T-cell (primary cell): Measurements from ENCODE around the gene C1orf159. TPM values are rescaled to one million over a fixed set of nuclear protein-coding genes. Genes with fewer than 3 reads are reported as not detected.

Experiments used
- ATAC-seq, 4 experiments: fragments of 200-7000 bp in 3 of 4; fragments of 150-1000 bp in 1 of 4; cut with Tn5 transposase; replicated peaks in 1 of 4; 1 replicate in 3 of 4; 2 replicates in 1 of 4; pipeline ENCODE4 v1.10.0; 2021; ENCODE audit warnings: moderate library complexity in 3 of 4, mild to moderate bottlenecking in 2 of 4, moderate number of reproducible peaks in 1 of 4
- CTCF ChIA-PET, 2 donors: fragments of 300-600 bp; sonication (Branson Sonifier 250); formaldehyde crosslinking; loops; one replicate each; lab custom pipeline; 2022; ENCODE audit warnings: antibody characterized with exemption in 2 of 2; lab: Charles Lee
- POLR2A ChIA-PET, 2 donors: fragments of 300-600 bp; sonication (Branson Sonifier 250); formaldehyde crosslinking; loops; one replicate each; lab custom pipeline; 2022; ENCODE audit warnings: antibody characterized with exemption in 2 of 2; lab: Charles Lee
- DNase-seq, 35 experiments: peaks; one replicate each; pipeline versions ENCODE4 v3.0.0 to v3.0.0-alpha.2; 2013 to 2023
- H3K27ac ChIP-seq: one replicate; pipeline ENCODE4 v1.5.1; 2013; ENCODE audit warnings: low read length
- H3K27me3 ChIP-seq, 2 experiments: replicated peaks in 1 of 2; 1 replicate in 1 of 2; 2 replicates in 1 of 2; pipeline versions ENCODE4 v1.6.1 to v1.7.0; 2013; ENCODE audit warnings: low read length in 1 of 2, mixed read lengths in 1 of 2; ENCODE audit not compliant: control insufficient read depth in 2 of 2, insufficient read depth in 2 of 2; ENCODE audit errors: extremely low read depth in 1 of 2
- H3K36me3 ChIP-seq, 2 donors: 1 replicate in 1 of 2; 2 replicates in 1 of 2; pipeline versions ENCODE4 v1.6.1 to v1.7.0; 2013; ENCODE audit warnings: low read length in 1 of 2; ENCODE audit not compliant: control insufficient read depth in 2 of 2, insufficient read depth in 1 of 2; ENCODE audit errors: extremely low read depth in 1 of 2
- H3K4me1 ChIP-seq, 2 experiments: 1 replicate in 1 of 2; 2 replicates in 1 of 2; pipeline versions ENCODE4 v1.6.1 to v1.7.0; 2013; ENCODE audit warnings: low read length in 2 of 2, mixed read lengths in 1 of 2; ENCODE audit not compliant: insufficient read depth in 2 of 2, control insufficient read depth in 1 of 2; ENCODE audit errors: extremely low read depth in 1 of 2
- H3K4me3 ChIP-seq, 2 donors: 1 replicate in 1 of 2; 2 replicates in 1 of 2; pipeline versions ENCODE4 v1.5.1 to v1.7.0; 2013; ENCODE audit warnings: mild to moderate bottlenecking in 2 of 2, low read length in 1 of 2, moderate library complexity in 1 of 2; ENCODE audit not compliant: control insufficient read depth in 1 of 2; ENCODE audit errors: extremely low read depth in 1 of 2
- H3K9me3 ChIP-seq: 2 replicates; pipeline ENCODE4 v1.7.0; 2013
- H3K27ac Mint-ChIP-seq, 2 donors: one replicate each; pipeline ENCODE4 v1.8.0; 2020 to 2021; ENCODE audit warnings: mild to moderate bottlenecking in 2 of 2, mixed read lengths in 2 of 2
- H3K27me3 Mint-ChIP-seq, 2 donors: one replicate each; pipeline ENCODE4 v1.8.0; 2021 to 2022; ENCODE audit warnings: mixed read lengths in 2 of 2
- H3K36me3 Mint-ChIP-seq: one replicate; pipeline ENCODE4 v1.8.0; 2021; ENCODE audit warnings: mixed read lengths
- H3K4me1 Mint-ChIP-seq, 3 donors: one replicate each; pipeline ENCODE4 v1.8.0; 2020 to 2022; ENCODE audit warnings: mixed read lengths in 3 of 3, mild to moderate bottlenecking in 1 of 3
- H3K4me3 Mint-ChIP-seq, 3 donors: one replicate each; pipeline ENCODE4 v1.8.0; 2020 to 2022; ENCODE audit warnings: mild to moderate bottlenecking in 3 of 3, mixed read lengths in 3 of 3, moderate library complexity in 3 of 3
- H3K9me3 Mint-ChIP-seq, 3 donors: one replicate each; pipeline ENCODE4 v1.8.0; 2020 to 2022; ENCODE audit warnings: mixed read lengths in 3 of 3
- WGBS: methylation state at CpG from one replicate; pipeline ENCODE4 v1.1.5; 2013; ENCODE audit warnings: missing lambda C conversion rate; ENCODE audit not compliant: insufficient coverage; 5-methylcytosine and 5-hydroxymethylcytosine counted together
- total RNA-seq, 35 experiments: library from RNA in 6 of 35; stranded (reverse) in 6 of 35; fragments of 120-200 nt in 1 of 35; gene quantifications; one replicate each; pipeline versions ENCODE4 v1.2.1 to v1.2.4 and lab custom pipeline; 2013 to 2026

The C1orf159 gene
- total RNA-seq, 5 donors from 2014 or later (not counting 1 experiment from before 2014, with no cell fraction given) = 20.4 to 37.7 (median 22.5) TPM

GRCh38 chr1:1089731-1090423 is 26.0 kb downstream of the C1orf159 start:
- peaks cover 7% of the 10 kb centered on the region for H3K36me3 Mint-ChIP-seq
- Histone ChIP-seq H3K4me1 (no peaks in the 10 kb centered on the region), H3K4me3 (no peak overlapping the region), H3K36me3 (no peaks in the 10 kb centered on the region), H3K27ac (no peak overlapping the region), H3K27me3 (no peaks in the 10 kb centered on the region), H3K9me3 (no peaks in the 10 kb centered on the region)
- no peaks in the 10 kb centered on the region for H3K9me3 Mint-ChIP-seq
- no peaks in the 10 kb centered on the region for H3K27me3 Mint-ChIP-seq
- no peaks in the 10 kb centered on the region for H3K4me1 Mint-ChIP-seq
- ChIA-PET CTCF (no interaction called here), POLR2A (no interaction called here)
- DNase-seq (no peak), ATAC-seq (no peak)
- H3K4me3 Mint-ChIP-seq = no peak overlapping the region
- H3K27ac Mint-ChIP-seq = no peak overlapping the region
- 95% methylated on average over 20 of the region's 22 CpGs for WGBS

DNA sequence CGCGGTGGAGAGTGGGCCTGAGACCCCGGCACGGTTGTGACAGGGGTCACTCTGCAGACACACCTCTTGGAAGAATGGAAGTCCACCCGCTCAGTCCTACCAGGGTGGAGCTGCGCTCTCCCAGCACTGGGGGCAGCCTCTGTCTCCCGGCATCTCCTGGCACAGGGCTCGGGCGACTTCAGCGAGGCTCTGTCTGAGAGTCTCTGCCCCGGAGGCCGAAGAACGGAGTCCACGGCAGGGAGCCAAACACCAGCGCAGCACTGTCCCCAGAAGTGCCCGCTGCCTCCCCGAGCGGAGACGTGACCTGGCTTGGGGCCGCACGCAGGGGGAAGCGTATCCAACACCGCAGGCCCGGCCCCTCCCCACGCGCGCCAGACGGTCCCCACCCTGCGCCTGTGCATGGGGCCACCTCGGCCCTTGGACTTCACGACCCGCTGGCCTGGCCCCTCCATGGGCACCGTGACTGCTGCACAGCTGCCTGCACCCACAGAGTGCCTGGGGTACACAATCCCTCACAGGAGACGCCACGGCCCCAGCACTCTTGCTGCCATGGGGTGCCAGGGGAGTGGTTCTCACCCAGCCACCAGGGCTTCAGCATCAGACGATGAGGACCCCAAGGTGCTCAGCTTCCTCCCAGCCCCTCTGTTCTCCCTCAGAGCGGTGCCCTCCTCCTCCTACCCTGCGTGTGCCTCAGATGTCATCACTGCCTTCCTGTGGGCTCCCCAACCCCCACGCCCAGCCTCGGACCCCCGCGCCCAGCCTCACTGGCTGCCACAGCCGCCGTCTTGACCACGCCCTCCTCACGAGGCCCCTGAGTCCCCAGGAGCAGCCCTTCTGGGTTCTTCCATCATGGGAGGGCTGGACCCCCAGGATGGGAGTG is 26.8 kb downstream of the C1orf159 start:
- POLR2A ChIA-PET = no interaction called here
- Mint-ChIP-seq H3K27ac (no peak overlapping the region), H3K4me3 (no peak overlapping the region), H3K9me3 (no peaks in the 10 kb centered on the region), H3K36me3 (peaks cover 7% of the 10 kb centered on the region), H3K4me1 (no peaks in the 10 kb centered on the region), H3K27me3 (no peaks in the 10 kb centered on the region)
- no peak overlapping the region for H3K4me3 ChIP-seq
- no peak for ATAC-seq
- H3K9me3 ChIP-seq = no peaks in the 10 kb centered on the region
- H3K36me3 ChIP-seq = no peaks in the 10 kb centered on the region
- 91% methylated on average over 46 of the region's 46 CpGs for WGBS
- CTCF ChIA-PET = no interaction called here
- H3K4me1 ChIP-seq = no peaks in the 10 kb centered on the region
- peak in 1 of 35 experiments; percentile 24 for DNase-seq
- no peak overlapping the region for H3K27ac ChIP-seq
- H3K27me3 ChIP-seq = no peaks in the 10 kb centered on the region

- POLR2A ChIA-PET = no interaction called here
- ATAC-seq = no peak
- H3K4me3 Mint-ChIP-seq = no peak overlapping the region
- no peaks in the 10 kb centered on the region for H3K27me3 Mint-ChIP-seq
- Histone ChIP-seq H3K9me3 (no peaks in the 10 kb centered on the region), H3K4me3 (no peak overlapping the region), H3K36me3 (peaks cover 0 to 3% of the 10 kb centered on the region in 2 donors), H3K4me1 (no peaks in the 10 kb centered on the region), H3K27me3 (no peaks in the 10 kb centered on the region), H3K27ac (no peak overlapping the region)
- peaks cover 11% of the 10 kb centered on the region for H3K36me3 Mint-ChIP-seq
- H3K4me1 Mint-ChIP-seq = no peaks in the 10 kb centered on the region
- CTCF ChIA-PET = no interaction called here
- 96% methylated on average over 24 of the region's 39 CpGs for WGBS
- no peak for DNase-seq
- no peaks in the 10 kb centered on the region for H3K9me3 Mint-ChIP-seq
- H3K27ac Mint-ChIP-seq = no peak overlapping the region
Measured at GRCh38 chr1:1088029-1088800, 27.7 kb downstream of the C1orf159 start.

- H3K27ac ChIP-seq = no peak overlapping the region
- Mint-ChIP-seq H3K36me3 (peaks cover 10% of the 10 kb centered on the region), H3K27ac (no peak overlapping the region), H3K9me3 (no peaks in the 10 kb centered on the region), H3K4me1 (no peaks in the 10 kb centered on the region), H3K4me3 (no peak overlapping the region), H3K27me3 (no peaks in the 10 kb centered on the region)
- no peaks in the 10 kb centered on the region for H3K27me3 ChIP-seq
- no peak for ATAC-seq
- H3K4me3 ChIP-seq = no peak overlapping the region
- no peak for DNase-seq
- H3K9me3 ChIP-seq = no peaks in the 10 kb centered on the region
- H3K4me1 ChIP-seq = no peaks in the 10 kb centered on the region
- 96% methylated on average over 28 of the region's 38 CpGs for WGBS
- ChIA-PET CTCF (no interaction called here), POLR2A (no interaction called here)
- H3K36me3 ChIP-seq = peaks cover 0 to 3% of the 10 kb centered on the region in 2 donors
Measured at GRCh38 chr1:1087351-1088028, 28.4 kb downstream of the C1orf159 start.

DNA sequence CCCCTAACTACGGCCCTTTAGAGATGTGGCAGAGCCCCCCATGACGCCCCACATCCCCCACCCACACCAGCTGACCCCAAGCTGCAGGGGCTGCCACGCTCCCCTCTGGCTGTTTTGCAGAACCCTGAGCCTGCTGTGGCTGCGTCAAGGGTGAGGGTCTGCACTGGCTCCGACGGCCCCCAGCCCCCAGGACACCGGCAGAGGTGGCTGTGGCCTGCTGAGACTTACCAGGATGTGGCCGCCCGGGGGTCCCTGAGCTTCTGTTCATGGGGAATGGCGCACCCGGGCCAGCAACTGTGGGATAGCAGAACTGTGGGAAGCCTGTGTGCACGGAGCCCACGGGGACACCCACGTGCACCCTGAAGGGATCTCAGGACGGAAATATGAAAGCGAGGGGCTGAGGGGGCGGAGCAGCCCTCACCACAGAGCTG is 29.0 kb downstream of the C1orf159 start:
- H3K4me3 Mint-ChIP-seq = no peak overlapping the region
- Histone ChIP-seq H3K4me3 (no peak overlapping the region), H3K4me1 (no peaks in the 10 kb centered on the region), H3K27ac (no peak overlapping the region), H3K36me3 (peaks cover 0 to 3% of the 10 kb centered on the region in 2 donors), H3K27me3 (no peaks in the 10 kb centered on the region), H3K9me3 (no peaks in the 10 kb centered on the region)
- 91% methylated on average over 16 of the region's 17 CpGs for WGBS
- H3K27ac Mint-ChIP-seq = no peak overlapping the region
- no peaks in the 10 kb centered on the region for H3K27me3 Mint-ChIP-seq
- H3K36me3 Mint-ChIP-seq = peaks cover 10% of the 10 kb centered on the region
- ChIA-PET POLR2A (no interaction called here), CTCF (no interaction called here)
- ATAC-seq (no peak), DNase-seq (no peak)
- no peaks in the 10 kb centered on the region for H3K4me1 Mint-ChIP-seq
- no peaks in the 10 kb centered on the region for H3K9me3 Mint-ChIP-seq
